Measurements from ENCODE around the gene MRPL12.
"Not testable (repeated sequence)": the region's sequence is repeated elsewhere in the genome, so short reads cannot be mapped to it uniquely, and the experiment has no call there.

Gene MRPL12

GRCh38 chr17:81717766-81718089, 14.6 kb downstream of the MRPL12 start:
- no peak for DNase-seq

- no peak for DNase-seq
Measured at GRCh38 chr17:81719410-81720266, 16.5 kb downstream of the MRPL12 start.

GRCh38 chr17:81720267-81721071, 17.3 kb downstream of the MRPL12 start:
- DNase-seq = no peak

GRCh38 chr17:81722184-81723120, 19.3 kb downstream of the MRPL12 start:
- DNase-seq = no peak

GRCh38 chr17:81723651-81724209, 20.6 kb downstream of the MRPL12 start:
- no peak for DNase-seq

- DNase-seq = no peak
Measured at GRCh38 chr17:81725439-81725838, 22.3 kb downstream of the MRPL12 start.

- no peak for DNase-seq
Measured at GRCh38 chr17:81726004-81726403, 22.8 kb downstream of the MRPL12 start.

GRCh38 chr17:81727324-81728031, 24.3 kb downstream of the MRPL12 start:
- no peak for DNase-seq

- peak; percentile 49 to 74 for DNase-seq
Measured at GRCh38 chr17:81733507-81734404, 30.6 kb downstream of the MRPL12 start.

- DNase-seq = no peak
Measured at GRCh38 chr17:81734405-81735263, 31.5 kb downstream of the MRPL12 start.

GRCh38 chr17:81735264-81736102, 32.3 kb downstream of the MRPL12 start:
- no peak for DNase-seq

- no peak for DNase-seq
Measured at GRCh38 chr17:81737947-81738800, 35.0 kb downstream of the MRPL12 start.

- DNase-seq = no peak
Measured at GRCh38 chr17:81738801-81739393, 35.7 kb downstream of the MRPL12 start.

- not testable (repeated sequence) for DNase-seq
Measured at GRCh38 chr17:81739593-81739992, 36.4 kb downstream of the MRPL12 start.

GRCh38 chr17:81740395-81740961, 37.3 kb downstream of the MRPL12 start:
- DNase-seq = no peak

- no peak for DNase-seq
Measured at GRCh38 chr17:81741049-81741593, 38.0 kb downstream of the MRPL12 start.

Data from hippocampal formation (tissue), 2 donors.